ENCODE results near the gene METTL1. TPM values are rescaled to one million over a fixed set of nuclear protein-coding genes. Genes with fewer than 3 reads are reported as not detected.

METTL1 gene
- total RNA-seq, 1 experiment from 2014 or later = 37.8 TPM

DNA sequence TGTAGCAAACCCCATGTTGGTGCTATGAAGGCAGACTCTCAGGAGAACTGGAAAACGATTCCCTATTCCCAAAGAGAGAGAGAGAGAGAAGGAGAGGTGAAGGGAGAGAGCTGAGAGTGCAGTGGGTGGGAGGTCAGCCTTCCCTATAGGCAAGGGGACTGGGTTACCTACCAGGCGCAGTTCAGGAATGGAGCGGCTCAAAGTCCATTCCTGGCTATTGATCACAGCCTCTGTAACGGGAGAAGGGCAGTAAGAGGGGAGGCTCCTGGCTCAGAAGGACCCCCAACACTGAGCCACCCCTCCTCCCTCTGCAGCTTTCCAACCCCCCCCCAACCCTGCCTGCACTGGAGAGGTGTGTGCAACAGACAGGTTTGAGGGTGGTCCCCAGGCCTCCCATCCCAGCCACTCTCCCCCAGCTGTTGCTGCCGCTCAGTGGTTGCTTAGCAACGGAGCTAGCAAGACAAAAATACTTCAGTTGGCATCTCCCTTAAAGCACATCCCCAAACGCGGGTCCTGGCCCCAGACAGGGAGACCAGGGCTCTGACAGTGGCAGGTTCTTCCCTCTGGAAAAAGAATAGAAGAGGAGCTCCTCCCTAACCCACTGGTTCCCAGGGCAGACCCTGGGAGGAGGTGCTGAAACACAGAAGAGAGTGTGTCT is 36.6 kb downstream of the METTL1 start:
- ChIA-PET CTCF (interaction anchor here (0.6 to 3.8 kb wide), 7 partner anchors 9 to 607 kb away, joined by 3 to 32 read pairs (median 4); partner anchors contain the start of genes B4GALNT1, GLI1 and TSPAN31), POLR2A (interaction anchor here (0.7 kb wide), 1 partner anchor 9 kb away, joined by 5 read pairs; no protein-coding TSS in a partner anchor)
- Mint-ChIP-seq H3K27ac (ENCODE audit: unreplicated experiment) (no peak overlapping the region), H3K4me1 (ENCODE audit: low read depth, unreplicated experiment) (peaks cover 17% of the 10 kb centered on the region), H3K4me3 (ENCODE audit: unreplicated experiment) (peak overlapping the region; percentile 68), H3K9me3 (ENCODE audit: unreplicated experiment) (no peaks in the 10 kb centered on the region), H3K36me3 (ENCODE audit: insufficient read depth, unreplicated experiment) (no peaks in the 10 kb centered on the region), H3K27me3 (ENCODE audit: insufficient read depth, unreplicated experiment) (peaks cover 30% of the 10 kb centered on the region)
- H3K4me3 ChIP-seq (ENCODE audit: low read depth, low read length) = no peak overlapping the region
- intact Hi-C loops (cut with micrococcal nuclease; ENCODE audit: unreplicated experiment) = loop anchor here (5.0 kb wide), 2 partner anchors 43 to 278 kb away; partner anchors contain the start of genes GLI1, INHBE and OS9
- no peaks in the 10 kb centered on the region for H3K36me3 ChIP-seq (ENCODE audit: control insufficient read depth, insufficient read depth, low read length)
- peaks cover 7% of the 10 kb centered on the region for H3K27me3 ChIP-seq (replicated peaks; ENCODE audit: control insufficient read depth, insufficient read depth, low read length)
- H3K4me1 ChIP-seq = peaks cover 12% of the 10 kb centered on the region
- BruUV-seq (replicated peaks) = no TSS peak
- DNase-seq = no peak
- TF ChIP-seq, protein P1, sequence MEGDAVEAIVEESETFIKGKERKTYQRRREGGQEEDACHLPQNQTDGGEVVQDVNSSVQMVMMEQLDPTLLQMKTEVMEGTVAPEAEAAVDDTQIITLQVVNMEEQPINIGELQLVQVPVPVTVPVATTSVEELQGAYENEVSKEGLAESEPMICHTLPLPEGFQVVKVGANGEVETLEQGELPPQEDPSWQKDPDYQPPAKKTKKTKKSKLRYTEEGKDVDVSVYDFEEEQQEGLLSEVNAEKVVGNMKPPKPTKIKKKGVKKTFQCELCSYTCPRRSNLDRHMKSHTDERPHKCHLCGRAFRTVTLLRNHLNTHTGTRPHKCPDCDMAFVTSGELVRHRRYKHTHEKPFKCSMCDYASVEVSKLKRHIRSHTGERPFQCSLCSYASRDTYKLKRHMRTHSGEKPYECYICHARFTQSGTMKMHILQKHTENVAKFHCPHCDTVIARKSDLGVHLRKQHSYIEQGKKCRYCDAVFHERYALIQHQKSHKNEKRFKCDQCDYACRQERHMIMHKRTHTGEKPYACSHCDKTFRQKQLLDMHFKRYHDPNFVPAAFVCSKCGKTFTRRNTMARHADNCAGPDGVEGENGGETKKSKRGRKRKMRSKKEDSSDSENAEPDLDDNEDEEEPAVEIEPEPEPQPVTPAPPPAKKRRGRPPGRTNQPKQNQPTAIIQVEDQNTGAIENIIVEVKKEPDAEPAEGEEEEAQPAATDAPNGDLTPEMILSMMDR (IDR thresholded peaks at IDR 0.05; ENCODE audit: insufficient read depth in 1 of 2, low read depth in 1 of 2, low read length in 1 of 2, severe bottlenecking in 1 of 2, unreplicated experiment in 1 of 2) = no peak
- no peaks in the 10 kb centered on the region for H3K9me3 ChIP-seq

- CTCF ChIA-PET = interaction anchor here (1.7 to 3.8 kb wide), 2 partner anchors 8 to 151 kb away, joined by 8 to 32 read pairs; no protein-coding TSS in a partner anchor
- intact Hi-C loops (cut with micrococcal nuclease; ENCODE audit: unreplicated experiment) = no loop called here
- POLR2A ChIA-PET = no interaction called here
- H3K9me3 ChIP-seq = no peaks in the 10 kb centered on the region
- peaks cover 7% of the 10 kb centered on the region for H3K27me3 ChIP-seq (replicated peaks; ENCODE audit: control insufficient read depth, insufficient read depth, low read length)
- no peak for DNase-seq
- TF ChIP-seq, protein P1 (IDR thresholded peaks at IDR 0.05; ENCODE audit: insufficient read depth in 1 of 2, low read depth in 1 of 2, low read length in 1 of 2, severe bottlenecking in 1 of 2, unreplicated experiment in 1 of 2) = no peak
- H3K9me3 Mint-ChIP-seq (ENCODE audit: unreplicated experiment) = no peaks in the 10 kb centered on the region
- BruUV-seq (replicated peaks) = no TSS peak
- H3K27ac Mint-ChIP-seq (ENCODE audit: unreplicated experiment) = no peak overlapping the region
- no peak overlapping the region for H3K4me3 ChIP-seq (ENCODE audit: low read depth, low read length)
- no peak overlapping the region for H3K4me3 Mint-ChIP-seq (ENCODE audit: unreplicated experiment)
- H3K27me3 Mint-ChIP-seq (ENCODE audit: insufficient read depth, unreplicated experiment) = peaks cover 30% of the 10 kb centered on the region
- no peaks in the 10 kb centered on the region for H3K36me3 Mint-ChIP-seq (ENCODE audit: insufficient read depth, unreplicated experiment)
- peaks cover 17% of the 10 kb centered on the region for H3K4me1 Mint-ChIP-seq (ENCODE audit: low read depth, unreplicated experiment)
- H3K4me1 ChIP-seq = peaks cover 12% of the 10 kb centered on the region
- no peaks in the 10 kb centered on the region for H3K36me3 ChIP-seq (ENCODE audit: control insufficient read depth, insufficient read depth, low read length)
Observed at GRCh38 chr12:57734591-57734990, 37.3 kb downstream of the METTL1 start.

DNA sequence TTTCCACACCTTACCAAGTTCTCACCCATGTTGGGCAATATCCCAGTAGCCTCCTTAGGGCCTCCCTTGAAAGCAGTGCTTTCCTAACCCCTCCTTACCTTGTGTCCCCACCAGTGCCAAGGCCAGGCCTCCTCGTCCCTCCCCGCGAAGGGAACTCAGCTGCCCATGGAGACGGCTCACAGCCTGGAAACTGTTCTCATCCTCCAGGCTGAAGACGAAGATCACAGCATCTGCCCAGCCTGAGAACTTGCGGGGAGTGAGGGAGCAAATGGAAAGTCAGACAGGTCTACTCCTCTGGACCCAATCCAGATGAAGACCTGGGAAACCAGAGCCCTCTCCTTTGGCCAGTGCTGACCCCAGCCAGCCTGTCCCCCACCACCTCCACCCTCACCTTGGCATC is 38.0 kb downstream of the METTL1 start:
- Mint-ChIP-seq H3K27ac (ENCODE audit: unreplicated experiment) (no peak overlapping the region), H3K9me3 (ENCODE audit: unreplicated experiment) (no peaks in the 10 kb centered on the region), H3K4me1 (ENCODE audit: low read depth, unreplicated experiment) (peaks cover 17% of the 10 kb centered on the region), H3K36me3 (ENCODE audit: insufficient read depth, unreplicated experiment) (no peaks in the 10 kb centered on the region), H3K4me3 (ENCODE audit: unreplicated experiment) (no peak overlapping the region), H3K27me3 (ENCODE audit: insufficient read depth, unreplicated experiment) (peaks cover 27% of the 10 kb centered on the region)
- ChIA-PET POLR2A (no interaction called here), CTCF (no interaction called here)
- Histone ChIP-seq H3K27me3 (replicated peaks; ENCODE audit: control insufficient read depth, insufficient read depth, low read length) (peaks cover 7% of the 10 kb centered on the region), H3K4me3 (ENCODE audit: low read depth, low read length) (no peak overlapping the region), H3K4me1 (peaks cover 12% of the 10 kb centered on the region), H3K36me3 (ENCODE audit: control insufficient read depth, insufficient read depth, low read length) (no peaks in the 10 kb centered on the region), H3K9me3 (no peaks in the 10 kb centered on the region)
- intact Hi-C loops (cut with micrococcal nuclease; ENCODE audit: unreplicated experiment) = no loop called here
- TF ChIP-seq, protein P1 (IDR thresholded peaks at IDR 0.05; ENCODE audit: insufficient read depth in 1 of 2, low read depth in 1 of 2, low read length in 1 of 2, severe bottlenecking in 1 of 2, unreplicated experiment in 1 of 2) = no peak
- BruUV-seq (replicated peaks) = no TSS peak
- no peak for DNase-seq

All from Caco-2 (cell line).